H7 (cell line): ENCODE data around the gene TAGLN. TPM values are rescaled to one million over a fixed set of nuclear protein-coding genes. Genes with fewer than 3 reads are reported as not detected.
"Not testable (repeated sequence)": the region's sequence is repeated elsewhere in the genome, so short reads cannot be mapped to it uniquely, and the experiment has no call there.

ENCODE experiments used
- DNase-seq: peaks from one replicate; pipeline ENCODE4 v3.0.0; 2012
- H3K27me3 ChIP-seq: 2 replicates; pipeline ENCODE4 v1.6.0; 2011; ENCODE audit warnings: mild to moderate bottlenecking, low read length; ENCODE audit not compliant: control insufficient read depth, insufficient read depth
- H3K36me3 ChIP-seq: replicated peaks from 2 replicates; pipeline ENCODE4 v1.5.1; 2011; ENCODE audit warnings: low read length; ENCODE audit not compliant: control insufficient read depth, insufficient read depth
- H3K4me3 ChIP-seq: 2 replicates; pipeline ENCODE4 v1.5.1; 2011; ENCODE audit warnings: low read depth, mild to moderate bottlenecking, control low read depth, low read length, moderate library complexity; ENCODE audit not compliant: insufficient read depth
- total RNA-seq: library from RNA; depleted of rRNA; stranded (reverse); fragments of >200 nt; shearing (Covaris generic); gene quantifications from 2 replicates; pipeline ENCODE4 v1.2.3, GENCODE V29; 2014

TAGLN gene
- total RNA-seq, 1 experiment from 2014 or later = 343 TPM

DNA sequence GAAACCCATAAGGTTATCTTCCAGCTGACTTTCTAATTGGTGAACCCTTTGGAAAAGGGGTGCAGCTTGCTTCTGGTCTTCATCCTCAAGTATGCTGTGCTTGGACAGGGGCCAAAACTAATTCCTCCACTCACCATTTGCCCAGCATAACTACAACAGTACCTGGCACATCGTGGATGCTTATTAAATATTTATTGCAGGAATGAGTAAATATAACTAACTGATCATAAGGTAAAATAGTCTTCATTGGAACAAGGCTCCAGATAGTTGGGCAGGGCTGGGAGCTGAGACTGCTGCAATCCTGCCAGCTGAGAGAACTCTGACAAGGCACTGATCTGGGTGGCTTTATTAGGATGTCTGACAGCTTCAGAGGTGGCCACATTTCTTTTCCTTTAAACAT lies 23.0 kb upstream of the TAGLN start:
- Histone ChIP-seq H3K4me3 (no peak overlapping the region), H3K27me3 (no peaks in the 10 kb centered on the region), H3K36me3 (peaks cover 1% of the 10 kb centered on the region; the same call in 1 of the 2 replicates)
- no peak for DNase-seq

DNA sequence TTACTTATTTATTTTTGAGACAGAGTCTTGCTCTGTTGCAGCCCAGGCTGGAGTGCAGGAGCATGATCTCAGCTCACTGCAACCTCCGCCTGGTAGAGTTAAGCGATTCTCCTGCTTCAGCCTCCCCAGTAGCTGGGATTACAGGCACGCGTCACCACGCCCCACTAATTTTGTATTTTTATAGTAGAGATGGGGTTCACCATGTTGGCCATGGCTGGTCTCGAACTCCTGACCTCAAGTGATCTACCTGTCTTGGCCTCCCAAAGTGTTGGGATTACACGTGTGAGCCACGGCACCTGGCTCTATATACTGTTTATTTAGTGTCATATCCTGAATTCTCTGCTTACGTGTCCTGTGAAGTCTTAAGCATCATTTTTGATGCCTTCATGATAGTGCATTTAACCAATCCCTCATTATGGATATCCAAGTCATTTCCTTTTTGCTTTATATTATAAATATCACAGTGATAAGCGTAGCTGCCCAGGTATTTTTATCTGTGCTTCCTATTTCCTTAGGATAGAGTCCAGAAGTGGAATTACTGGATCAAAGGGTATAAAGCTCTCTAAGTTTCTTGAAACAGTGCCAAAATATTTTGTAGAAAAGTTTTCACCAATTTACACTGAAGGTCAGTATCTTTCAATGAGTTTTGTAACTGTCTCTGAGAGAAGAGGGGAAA lies 21.5 kb upstream of the TAGLN start:
- Histone ChIP-seq H3K36me3 (peaks cover 2% of the 10 kb centered on the region; the same call in 1 of the 2 replicates), H3K4me3 (peak overlapping the region; percentile 23; the same call in 1 of the 2 replicates), H3K27me3 (no peaks in the 10 kb centered on the region)
- no peak for DNase-seq

DNA sequence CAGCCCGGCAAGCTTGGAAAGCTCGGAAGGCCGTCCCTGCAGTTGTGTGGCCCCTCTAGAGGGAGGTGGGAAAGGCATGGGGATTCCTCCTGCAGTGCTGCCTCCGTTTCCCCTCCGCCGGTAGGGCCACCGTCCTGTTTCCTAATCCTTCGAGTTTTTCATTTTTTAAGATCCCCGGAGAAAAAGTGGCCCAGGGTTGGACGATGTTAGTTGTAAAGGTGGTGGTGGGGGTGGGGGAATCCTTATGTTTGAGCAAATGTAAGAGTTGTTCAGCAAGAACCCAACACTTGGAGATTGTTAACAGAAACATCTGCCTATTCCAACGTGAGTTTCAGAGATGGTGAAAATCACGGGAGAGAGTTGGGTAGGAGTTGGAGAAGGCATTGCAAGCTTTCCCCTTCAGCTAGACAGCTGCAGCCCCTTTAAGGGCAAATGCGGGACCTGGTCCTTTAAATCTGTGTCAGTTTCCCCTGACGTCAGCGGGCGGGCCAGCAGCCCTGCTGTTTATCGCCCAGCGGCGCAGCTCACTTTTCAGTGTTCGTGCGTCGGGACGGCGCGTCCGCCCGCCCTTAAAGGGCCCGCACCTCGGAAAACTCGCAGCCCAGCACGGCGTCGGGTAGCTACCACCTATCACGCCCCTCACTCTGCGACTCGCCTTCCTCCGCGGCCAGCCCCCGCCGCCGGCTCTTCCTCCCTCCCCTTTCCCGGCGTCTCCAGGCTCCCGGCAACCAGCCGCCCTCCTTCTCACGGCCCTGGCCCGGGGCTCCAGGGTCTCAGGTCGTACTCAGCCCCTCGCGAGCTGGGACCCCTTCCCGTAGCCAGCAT lies 20.7 kb upstream of the TAGLN start, which contains the start of gene SIDT2:
Gene SIDT2 (plus strand): TSS at position 534 of the 825 bp plus-strand sequence. CDS start 521 bp downstream, outside the sequence.
- peak within 1 kb of the TSS; percentile 74 for H3K4me3 ChIP-seq
- peaks cover 2% of the 10 kb centered on the region; the same call in 1 of the 2 replicates for H3K36me3 ChIP-seq
- H3K27me3 ChIP-seq = no peaks in the 10 kb centered on the region
- DNase-seq = peak; percentile 96

DNA sequence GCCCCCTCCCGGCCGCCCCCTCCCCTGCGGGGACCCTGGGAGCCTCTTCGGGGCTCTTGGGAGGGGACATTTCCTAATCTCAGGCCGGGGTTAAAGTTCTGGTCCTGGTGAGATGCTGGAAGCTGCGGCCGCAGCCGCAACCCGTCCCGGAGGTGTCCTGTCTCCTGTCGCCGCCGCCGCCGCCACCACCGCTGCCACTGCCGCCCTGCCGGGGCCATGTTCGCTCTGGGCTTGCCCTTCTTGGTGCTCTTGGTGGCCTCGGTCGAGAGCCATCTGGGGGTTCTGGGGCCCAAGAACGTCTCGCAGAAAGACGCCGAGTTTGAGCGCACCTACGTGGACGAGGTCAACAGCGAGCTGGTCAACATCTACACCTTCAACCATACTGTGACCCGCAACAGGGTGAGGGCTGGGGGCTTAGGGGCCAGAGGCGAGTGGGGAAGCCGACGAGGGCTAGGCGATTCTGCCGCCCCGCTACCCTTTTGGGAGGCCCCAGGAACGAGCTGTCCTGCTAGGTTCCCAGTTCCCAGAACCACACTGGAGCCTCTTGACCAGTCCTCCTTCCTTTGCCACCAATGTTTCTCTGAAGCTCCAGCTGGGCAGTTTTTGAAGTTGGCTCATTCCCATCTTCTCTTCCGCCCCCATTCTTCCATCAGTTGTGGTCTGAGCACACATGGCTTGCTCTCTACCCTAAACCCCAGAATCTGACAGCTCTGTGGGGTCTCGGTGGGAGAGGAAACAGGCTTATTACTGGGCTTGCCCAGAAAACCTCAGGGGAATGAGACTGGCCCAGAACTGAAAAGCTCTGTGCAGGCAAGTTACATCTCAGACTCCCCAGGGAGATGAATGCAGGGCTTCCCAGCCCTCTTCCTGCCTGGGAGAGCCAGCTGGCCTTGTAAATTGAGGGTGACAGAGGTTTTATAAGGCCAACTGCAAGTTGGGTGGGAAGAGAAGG lies 19.8 kb upstream of the TAGLN start:
- H3K36me3 ChIP-seq = peaks cover 2% of the 10 kb centered on the region; the same call in 1 of the 2 replicates
- no peaks in the 10 kb centered on the region for H3K27me3 ChIP-seq
- DNase-seq = peak; percentile 49
- H3K4me3 ChIP-seq = peak overlapping the region; percentile 74

DNA sequence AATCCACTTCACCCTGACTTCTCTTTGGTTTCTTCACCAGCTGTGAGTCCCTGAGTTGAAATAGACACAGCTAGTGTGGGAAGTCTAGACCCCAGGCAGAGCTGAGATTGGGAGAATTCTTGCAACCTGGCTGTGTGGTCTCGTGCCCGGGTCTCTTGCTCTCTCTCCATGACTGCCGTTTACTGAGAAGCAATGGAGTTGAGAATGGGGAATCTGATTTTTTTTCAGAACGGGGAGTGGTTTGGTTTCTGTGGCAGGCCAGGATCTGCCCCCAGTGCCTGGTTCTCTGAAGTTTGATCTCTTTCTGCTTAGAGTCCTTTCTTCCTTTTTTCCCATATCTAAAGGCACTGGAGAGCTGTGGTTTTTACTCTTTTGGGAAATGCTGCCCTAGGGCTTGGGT lies 19.1 kb upstream of the TAGLN start:
- peak; percentile 45 for DNase-seq
- Histone ChIP-seq H3K27me3 (no peaks in the 10 kb centered on the region), H3K4me3 (no peak overlapping the region), H3K36me3 (peaks cover 2% of the 10 kb centered on the region; the same call in 1 of the 2 replicates)

DNA sequence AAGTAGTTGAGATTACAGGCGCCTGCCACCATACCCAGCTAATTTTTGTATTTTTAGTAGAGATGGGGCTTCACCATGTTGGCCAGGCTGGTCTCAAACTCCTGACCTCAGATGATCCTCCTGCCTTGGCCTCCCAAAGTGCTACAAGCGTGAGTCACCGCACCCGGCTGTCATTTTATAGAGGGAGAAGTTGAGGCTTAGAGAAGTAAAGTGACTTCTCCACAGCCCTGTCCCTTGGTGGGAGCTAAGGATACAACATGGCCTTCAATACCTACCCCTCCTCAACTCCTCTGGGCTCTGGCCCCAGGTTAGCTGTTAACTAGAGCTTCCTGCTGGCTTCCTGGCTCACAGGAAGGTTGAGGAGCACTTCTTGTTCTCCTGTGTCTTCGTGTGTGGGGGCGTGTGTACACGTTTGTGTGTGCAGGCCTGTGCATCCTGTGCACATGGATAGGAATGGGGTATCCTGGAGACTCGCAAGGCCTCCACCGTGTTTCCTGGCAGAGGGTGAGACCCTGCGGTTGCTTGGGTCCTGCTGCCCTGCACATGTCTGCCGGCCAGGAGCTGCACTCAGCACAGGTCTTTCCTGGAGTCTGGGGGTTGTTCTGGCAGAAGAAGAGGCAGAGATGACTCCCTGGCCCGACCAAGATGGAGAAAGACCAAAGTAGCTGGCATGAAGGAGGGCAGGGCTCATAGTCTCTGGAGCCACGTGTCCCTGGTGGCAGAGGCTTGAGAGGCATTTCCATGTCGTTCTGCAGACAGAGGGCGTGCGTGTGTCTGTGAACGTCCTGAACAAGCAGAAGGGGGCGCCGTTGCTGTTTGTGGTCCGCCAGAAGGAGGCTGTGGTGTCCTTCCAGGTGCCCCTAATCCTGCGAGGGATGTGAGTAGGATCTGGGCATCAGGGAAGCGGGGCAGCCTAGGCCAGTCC lies 18.2 kb upstream of the TAGLN start:
- H3K27me3 ChIP-seq = no peaks in the 10 kb centered on the region
- peak; percentile 92 for DNase-seq
- H3K36me3 ChIP-seq = peaks cover 2% of the 10 kb centered on the region; the same call in 1 of the 2 replicates
- no peak overlapping the region for H3K4me3 ChIP-seq

DNA sequence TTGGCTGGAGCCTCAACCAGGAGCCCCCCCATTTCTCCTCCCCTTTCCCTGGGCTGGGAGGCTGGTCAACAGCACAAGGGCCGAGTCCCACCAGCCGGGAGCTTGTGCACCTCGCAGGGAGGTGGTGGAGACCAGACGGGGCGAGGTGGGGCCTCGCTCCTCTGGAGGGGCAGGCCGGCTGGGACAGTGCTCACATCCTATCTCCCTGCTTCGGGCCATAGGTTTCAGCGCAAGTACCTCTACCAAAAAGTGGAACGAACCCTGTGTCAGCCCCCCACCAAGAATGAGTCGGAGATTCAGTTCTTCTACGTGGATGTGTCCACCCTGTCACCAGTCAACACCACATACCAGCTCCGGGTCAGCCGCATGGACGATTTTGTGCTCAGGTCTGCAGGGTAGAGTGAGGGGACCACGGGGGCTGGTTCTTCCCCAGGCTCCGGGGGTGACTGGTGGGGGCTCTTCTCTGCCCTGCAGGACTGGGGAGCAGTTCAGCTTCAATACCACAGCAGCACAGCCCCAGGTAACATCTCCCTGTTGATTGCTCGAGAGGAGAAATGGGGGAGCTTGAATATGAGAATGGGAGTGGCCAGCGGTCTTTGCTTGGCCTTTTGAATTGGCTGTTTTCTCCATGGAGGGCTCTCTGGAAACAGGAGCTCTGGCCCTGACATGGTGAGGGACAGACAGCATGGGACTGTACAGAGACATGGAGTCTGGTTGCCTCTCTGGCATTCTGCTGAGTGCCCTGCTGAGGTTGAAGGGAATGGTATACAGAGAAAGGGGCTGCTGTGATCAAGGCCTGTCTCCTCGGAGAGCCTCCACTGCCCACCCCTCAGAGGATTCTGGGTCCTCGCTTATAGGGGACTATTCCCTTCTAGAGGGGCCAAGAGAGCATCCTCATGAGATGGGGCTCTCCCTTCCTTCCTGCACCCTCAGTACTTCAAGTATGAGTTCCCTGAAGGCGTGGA lies 17.3 kb upstream of the TAGLN start:
- peaks cover 2% of the 10 kb centered on the region; the same call in 1 of the 2 replicates for H3K36me3 ChIP-seq
- no peak for DNase-seq
- no peak overlapping the region for H3K4me3 ChIP-seq

DNA sequence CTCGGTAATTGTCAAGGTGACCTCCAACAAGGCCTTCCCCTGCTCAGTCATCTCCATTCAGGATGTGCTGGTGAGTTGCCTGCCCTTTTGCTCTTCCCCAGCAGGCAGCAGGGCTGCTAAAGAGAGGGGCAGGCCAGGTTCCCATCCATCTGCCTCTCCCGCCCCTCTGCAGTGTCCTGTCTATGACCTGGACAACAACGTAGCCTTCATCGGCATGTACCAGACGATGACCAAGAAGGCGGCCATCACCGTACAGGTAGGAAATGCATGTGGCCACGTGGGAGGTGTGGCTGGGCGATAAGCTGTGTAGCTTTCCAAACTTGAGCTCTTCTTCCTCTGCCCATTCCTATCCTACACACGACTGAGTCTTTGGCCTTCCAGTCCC lies 16.6 kb upstream of the TAGLN start:
- DNase-seq = no peak
- Histone ChIP-seq H3K27me3 (no peaks in the 10 kb centered on the region), H3K36me3 (peaks cover 2% of the 10 kb centered on the region; the same call in 1 of the 2 replicates), H3K4me3 (no peak overlapping the region)

More for the DNA sequence above, 17.3 kb upstream of the TAGLN start:
- no peaks in the 10 kb centered on the region for H3K27me3 ChIP-seq

DNA sequence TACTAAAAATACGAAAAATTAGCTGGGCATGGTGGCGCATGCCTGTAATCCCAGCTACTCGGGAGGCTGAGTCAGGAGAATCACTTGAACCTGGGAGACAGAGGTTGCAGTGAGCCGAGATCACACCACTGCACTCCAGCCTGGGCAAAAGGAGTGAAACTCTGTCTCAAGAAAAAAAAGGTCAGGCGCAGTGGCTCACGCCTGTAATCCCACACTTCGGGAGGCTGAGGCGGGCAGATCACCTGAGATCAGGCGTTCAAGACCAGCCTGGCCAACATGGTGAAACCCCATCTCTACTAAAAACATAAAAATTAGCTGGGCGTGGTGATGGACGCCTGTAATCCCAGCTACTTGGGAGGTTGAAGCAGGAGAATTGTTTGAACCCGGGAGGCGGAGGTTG lies 16.0 kb upstream of the TAGLN start:
- DNase-seq, H3K27me3 ChIP-seq, H3K36me3 ChIP-seq, H3K4me3 ChIP-seq: not testable (repeated sequence)

DNA sequence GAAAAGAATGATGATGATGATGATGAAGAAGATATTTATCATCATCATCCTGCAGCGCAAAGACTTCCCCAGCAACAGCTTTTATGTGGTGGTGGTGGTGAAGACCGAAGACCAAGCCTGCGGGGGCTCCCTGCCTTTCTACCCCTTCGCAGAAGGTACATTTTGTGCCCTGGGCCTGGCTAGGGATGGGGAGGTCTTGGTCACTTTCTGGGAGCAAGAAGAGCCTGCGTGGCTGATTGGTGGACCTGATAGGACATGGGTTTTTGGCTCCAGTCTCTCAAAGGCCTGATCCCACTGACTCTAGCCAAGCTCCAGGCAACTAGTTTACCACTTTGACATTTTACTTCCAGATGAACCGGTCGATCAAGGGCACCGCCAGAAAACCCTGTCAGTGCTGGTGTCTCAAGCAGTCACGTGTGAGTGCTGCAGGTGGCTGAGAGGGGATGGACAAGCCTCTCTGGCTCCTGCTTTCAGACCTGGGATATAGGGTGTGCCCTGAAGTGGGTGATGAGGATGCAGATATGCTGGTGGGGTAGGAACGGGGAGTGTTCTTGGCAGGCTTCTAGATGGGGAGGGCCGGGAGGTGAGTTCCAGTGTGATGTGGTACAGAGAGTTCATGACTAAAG lies 15.3 kb upstream of the TAGLN start:
- Histone ChIP-seq H3K36me3 (peaks cover 2% of the 10 kb centered on the region; the same call in 1 of the 2 replicates), H3K27me3 (no peaks in the 10 kb centered on the region), H3K4me3 (no peak overlapping the region)
- DNase-seq = no peak

DNA sequence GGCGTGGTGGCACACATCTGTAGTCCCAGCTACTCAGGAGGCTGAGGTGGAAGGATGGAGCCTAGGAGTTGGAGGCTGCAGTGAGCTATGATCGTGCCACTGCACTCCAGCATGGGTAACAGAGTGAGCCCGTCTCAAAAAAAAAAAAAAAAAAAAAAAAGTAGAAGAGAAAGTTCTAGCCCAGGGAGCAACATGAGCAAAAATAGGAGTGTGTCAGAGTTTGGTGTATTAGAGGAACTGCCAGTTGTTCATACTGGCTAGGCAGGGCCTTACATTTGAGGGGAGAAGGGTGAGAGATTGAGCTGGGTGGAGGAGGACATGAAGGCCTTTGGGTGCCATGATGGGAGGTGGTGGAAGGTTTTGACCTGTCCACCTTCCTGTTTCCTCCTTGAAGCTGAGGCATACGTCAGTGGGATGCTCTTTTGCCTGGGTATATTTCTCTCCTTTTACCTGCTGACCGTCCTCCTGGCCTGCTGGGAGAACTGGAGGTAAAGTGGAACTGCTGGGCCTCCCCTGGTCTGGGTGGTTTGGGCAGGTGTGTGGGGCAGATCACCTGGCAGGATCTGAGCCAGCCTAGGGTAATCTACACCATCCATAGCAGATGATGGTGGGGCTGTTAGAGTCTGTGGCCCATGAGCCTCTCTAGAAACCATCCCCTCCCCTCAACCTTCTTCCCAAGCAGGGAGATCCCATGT lies 13.3 kb upstream of the TAGLN start:
- H3K27me3 ChIP-seq = no peaks in the 10 kb centered on the region
- H3K4me3 ChIP-seq = no peak overlapping the region
- peaks cover 3% of the 10 kb centered on the region for H3K36me3 ChIP-seq
- DNase-seq = peak; percentile 40

DNA sequence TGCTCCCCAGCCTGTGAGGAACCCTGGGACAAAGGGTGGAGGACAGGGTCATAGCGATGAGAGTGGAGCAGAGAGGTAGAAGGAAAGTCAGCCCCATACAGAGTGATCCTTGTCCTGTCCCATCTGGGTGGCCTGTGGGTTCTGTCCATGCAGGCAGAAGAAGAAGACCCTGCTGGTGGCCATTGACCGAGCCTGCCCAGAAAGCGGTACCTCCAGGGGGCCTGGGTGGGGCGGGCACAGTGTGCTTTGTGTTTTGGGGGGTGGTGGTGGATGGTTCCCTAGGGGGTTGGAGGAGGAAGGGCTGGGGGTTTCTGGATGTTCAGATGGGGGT lies 12.8 kb upstream of the TAGLN start:
- H3K27me3 ChIP-seq = no peaks in the 10 kb centered on the region
- H3K36me3 ChIP-seq = peaks cover 3% of the 10 kb centered on the region
- DNase-seq = peak; percentile 22
- H3K4me3 ChIP-seq = no peak overlapping the region
